ENCODE measurements around the gene STUM. TPM values are rescaled to one million over a fixed set of nuclear protein-coding genes. Genes with fewer than 3 reads are reported as not detected.
A peak's percentile ranks its signal among the peaks of the same experiment; 100 is the strongest.

STUM gene
- total RNA-seq, 8 experiments from 2014 or later = 0.09 to 4.2 (median 0.47) TPM

DNA sequence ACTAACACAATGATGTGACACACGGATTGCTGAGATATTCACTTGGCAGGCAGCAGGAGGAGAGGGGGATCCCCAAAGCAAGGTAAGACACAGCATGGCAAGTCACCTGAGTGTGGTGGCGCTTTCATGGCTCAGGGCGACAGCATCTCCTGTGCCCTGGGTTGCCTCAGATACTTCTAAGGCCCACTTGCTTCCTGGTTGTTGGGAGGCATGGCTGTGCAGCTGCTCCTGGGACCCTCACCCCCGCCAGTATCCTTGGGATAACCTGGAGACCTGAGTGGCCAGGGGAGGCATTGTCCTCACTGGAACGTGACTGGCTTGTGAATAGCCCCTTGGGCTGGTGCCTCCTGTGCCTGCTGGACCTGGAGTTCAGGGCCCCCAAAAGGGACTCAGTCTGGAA is 69.8 kb downstream of the STUM start:
- Histone ChIP-seq H3K4me1 (replicated peaks in 1 of 2) (no peaks in the 10 kb centered on the region), H3K27ac (no peak overlapping the region), H3K4me3 (no peak overlapping the region)
- no peak for ATAC-seq (replicated peaks in 6 of 8)
- WGBS, 10 experiments = 0 to 100% (median 76%) methylated on average over 1 to 5 of the region's 5 CpGs; no CpG with 5 or more reads in 3 of the 10 experiments
- in situ Hi-C loops (cut with MboI; ENCODE audit: low pct_unique_long_range_greater_than_20kb in 2 of 9, low sequenced_read_pairs in 9 of 9, unreplicated experiment in 9 of 9) = no loop called here

DNA sequence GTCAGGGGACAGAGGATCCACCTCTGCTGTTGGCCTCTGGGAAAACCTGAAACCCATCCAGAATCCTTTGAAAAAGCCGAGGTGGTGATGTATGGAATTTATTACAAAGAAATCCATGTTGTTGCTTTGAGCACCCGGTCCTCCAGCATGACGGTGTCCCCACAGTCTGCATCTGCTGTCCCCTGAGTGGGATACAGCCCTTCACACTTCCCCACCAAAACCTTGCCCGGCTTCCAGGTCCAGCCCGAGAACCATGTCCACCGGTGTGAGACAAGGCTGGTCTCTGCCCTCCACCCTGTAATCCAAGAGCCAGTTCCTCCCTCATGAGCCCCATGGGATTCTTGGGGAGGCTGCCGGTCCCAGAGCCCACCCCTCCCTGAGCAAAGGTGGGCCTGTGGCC is 70.5 kb downstream of the STUM start:
- H3K4me1 ChIP-seq (replicated peaks in 1 of 2) = no peaks in the 10 kb centered on the region

DNA sequence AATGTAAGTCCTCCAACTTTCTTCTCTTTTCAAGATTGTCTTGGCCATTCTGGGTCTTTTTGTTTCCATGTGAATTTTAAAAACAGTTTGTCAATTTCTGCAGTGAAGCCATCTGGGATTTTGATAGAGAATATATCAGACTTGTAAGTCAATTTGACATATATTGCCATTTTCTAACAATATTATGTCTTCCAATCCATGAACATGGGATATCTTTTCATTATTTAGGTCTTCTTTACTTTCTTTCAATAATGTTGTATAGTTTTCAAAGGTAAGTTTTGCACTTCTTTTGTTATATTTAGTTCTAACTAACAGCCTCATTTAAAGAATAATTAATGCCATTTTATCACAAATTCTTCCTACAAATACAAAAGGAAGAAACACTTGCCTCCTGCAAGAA is 73.4 kb downstream of the STUM start:
- ATAC-seq (replicated peaks in 6 of 8) = no peak
- in situ Hi-C loops (cut with MboI; ENCODE audit: low pct_unique_long_range_greater_than_20kb in 2 of 9, low sequenced_read_pairs in 9 of 9, unreplicated experiment in 9 of 9) = no loop called here
- no peaks in the 10 kb centered on the region for H3K4me1 ChIP-seq (replicated peaks in 1 of 2)

More for the DNA sequence above, 70.5 kb downstream of the STUM start:
- ATAC-seq (replicated peaks in 6 of 8) = no peak
- Histone ChIP-seq H3K4me3 (no peak overlapping the region), H3K27ac (no peak overlapping the region)
- in situ Hi-C loops (cut with MboI; ENCODE audit: low pct_unique_long_range_greater_than_20kb in 2 of 9, low sequenced_read_pairs in 9 of 9, unreplicated experiment in 9 of 9) = no loop called here
- WGBS, 10 experiments = 67 to 95% (median 85%) methylated on average over 1 to 6 of the region's 7 CpGs; no CpG with 5 or more reads in 4 of the 10 experiments

DNA sequence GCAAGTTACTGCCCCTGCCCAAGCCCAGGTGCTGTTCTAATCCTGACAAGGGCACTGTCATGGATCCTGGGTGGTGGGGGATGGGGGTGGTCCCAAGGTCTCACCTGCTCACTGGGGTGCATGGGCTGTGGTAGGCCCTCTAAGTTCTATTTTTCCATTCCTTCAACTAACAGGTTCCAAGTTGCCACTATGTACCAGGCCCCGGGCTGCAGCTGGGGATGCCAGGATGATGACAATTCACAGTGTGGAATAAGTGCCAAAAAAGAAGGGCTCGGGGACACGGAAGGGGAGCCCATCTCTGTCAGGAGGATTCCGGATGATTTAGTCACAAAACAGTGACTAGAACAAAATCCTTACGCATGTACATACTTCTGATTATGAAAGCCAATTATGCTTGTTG is 76.0 kb downstream of the STUM start:
- in situ Hi-C loops (cut with MboI; ENCODE audit: low pct_unique_long_range_greater_than_20kb in 2 of 9, low sequenced_read_pairs in 9 of 9, unreplicated experiment in 9 of 9) = no loop called here
- Histone ChIP-seq H3K27ac (no peak overlapping the region), H3K4me1 (replicated peaks in 1 of 2) (peaks cover 6% of the 10 kb centered on the region in 2 donors), H3K4me3 (no peak overlapping the region)
- WGBS, 10 experiments = 12 to 91% (median 56%) methylated on average over 2 to 5 of the region's 5 CpGs; no CpG with 5 or more reads in 4 of the 10 experiments
- ATAC-seq (replicated peaks in 6 of 8) = no peak

More for the DNA sequence above, 73.4 kb downstream of the STUM start:
- no peak overlapping the region for H3K4me3 ChIP-seq
- H3K27ac ChIP-seq = no peak overlapping the region

DNA sequence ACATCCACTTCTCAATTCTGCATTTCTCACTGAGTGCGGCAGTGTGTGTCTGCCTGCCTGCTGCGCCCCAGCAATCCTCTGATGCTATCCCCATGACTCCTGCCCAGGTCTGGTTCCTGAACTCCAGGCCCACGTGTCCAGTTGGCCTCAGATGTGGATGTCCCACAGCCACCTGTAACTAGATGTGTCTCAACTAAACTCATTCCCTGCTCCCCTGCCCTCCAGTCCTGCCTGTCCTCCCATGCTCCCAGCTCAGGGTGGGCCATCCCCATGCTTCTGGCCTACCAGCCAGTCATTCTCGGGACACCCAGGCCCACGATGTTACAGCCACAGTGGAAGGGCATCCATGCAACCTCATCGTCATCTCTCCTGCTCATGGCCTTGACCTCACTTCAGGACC is 76.8 kb downstream of the STUM start:
- H3K4me3 ChIP-seq = no peak overlapping the region
- peaks cover 6% of the 10 kb centered on the region in 2 donors for H3K4me1 ChIP-seq (replicated peaks in 1 of 2)
- 47 to 100% (median 86%) methylated on average over 1 to 4 of the region's 6 CpGs; no CpG with 5 or more reads in 2 of the 10 experiments for WGBS, 10 experiments
- no peak overlapping the region for H3K27ac ChIP-seq
- ATAC-seq (replicated peaks in 6 of 8) = no peak
- in situ Hi-C loops (cut with MboI; ENCODE audit: low pct_unique_long_range_greater_than_20kb in 2 of 9, low sequenced_read_pairs in 9 of 9, unreplicated experiment in 9 of 9) = loop anchor here in 6 of 9 experiments (25.0 kb wide), 3 partner anchors 212 to 812 kb away; partner anchors contain the start of gene COQ8A (in 1 of the 6)

DNA sequence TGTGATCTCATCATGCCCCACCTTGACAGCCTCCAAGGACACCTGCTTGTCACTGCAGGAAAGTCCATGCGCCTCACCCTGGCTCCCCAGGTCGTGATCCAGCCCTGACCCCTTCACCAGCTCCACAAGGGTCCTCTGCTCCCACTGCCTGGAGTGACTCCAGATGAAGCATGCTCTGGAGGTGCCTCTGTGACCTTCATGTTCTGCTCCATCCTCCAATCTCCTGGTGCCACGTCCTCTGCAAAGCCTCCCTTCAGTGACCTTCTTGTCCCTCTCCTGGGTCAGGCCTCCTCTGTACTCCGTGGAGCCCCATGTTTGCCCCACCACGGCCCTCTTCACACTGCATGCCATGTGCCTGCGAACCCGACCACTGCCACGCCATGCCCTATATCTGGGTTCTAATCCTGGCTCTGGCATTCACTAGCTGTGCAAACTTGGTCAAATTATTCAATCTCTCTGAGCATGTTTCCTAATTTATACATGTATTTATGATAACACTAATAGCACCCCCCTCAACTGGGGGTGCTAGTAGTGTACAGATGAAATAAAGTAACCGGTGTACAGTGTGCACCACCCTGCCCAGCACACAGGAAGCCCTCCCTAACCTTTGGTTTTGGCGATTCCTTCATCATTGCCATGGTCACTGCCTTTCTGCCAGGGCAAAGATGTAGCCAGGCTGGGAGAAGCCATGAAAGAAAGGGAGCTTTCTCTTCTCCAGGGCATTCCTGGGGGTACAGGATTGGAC is 77.4 kb downstream of the STUM start:
- peak in 4 of 8 experiments; percentile 8 to 61 (median 38) for ATAC-seq (replicated peaks in 6 of 8)
- H3K4me1 ChIP-seq (replicated peaks in 1 of 2) = peaks cover 6% of the 10 kb centered on the region in 2 donors
- in situ Hi-C loops (cut with MboI; ENCODE audit: low pct_unique_long_range_greater_than_20kb in 2 of 9, low sequenced_read_pairs in 9 of 9, unreplicated experiment in 9 of 9) = loop anchor here in 6 of 9 experiments (25.0 kb wide), 3 partner anchors 211 to 811 kb away; partner anchors contain the start of gene COQ8A (in 1 of the 6)
- H3K27ac ChIP-seq = no peak overlapping the region
- no peak overlapping the region for H3K4me3 ChIP-seq
- WGBS, 10 experiments = 0 to 88% (median 76%) methylated on average over 1 to 10 of the region's 10 CpGs; no CpG with 5 or more reads in 3 of the 10 experiments

DNA sequence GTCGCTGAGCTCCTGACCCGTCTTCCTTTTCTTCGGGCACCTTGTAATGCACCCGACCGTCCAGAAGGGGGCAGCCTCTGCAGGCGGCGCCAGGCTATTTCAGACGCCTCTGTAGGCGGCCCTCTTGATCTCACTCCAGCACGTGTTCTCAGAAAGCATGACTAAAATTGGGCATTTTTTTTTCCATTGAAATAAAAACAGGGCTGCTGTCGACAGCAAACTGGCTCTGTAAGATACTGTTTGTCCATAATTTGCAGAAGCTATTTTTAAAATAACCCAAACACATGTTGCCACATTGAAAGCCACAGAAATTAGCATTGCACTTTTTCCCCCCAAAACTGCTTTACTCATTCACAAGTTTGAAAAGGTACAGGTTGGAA is 78.0 kb downstream of the STUM start:
- peak; percentile 17 to 98 (median 44) for ATAC-seq (replicated peaks in 6 of 8)
- H3K27ac ChIP-seq = no peak overlapping the region
- H3K4me1 ChIP-seq (replicated peaks in 1 of 2) = peaks cover 6% of the 10 kb centered on the region in 2 donors
- no peak overlapping the region for H3K4me3 ChIP-seq
- in situ Hi-C loops (cut with MboI; ENCODE audit: low pct_unique_long_range_greater_than_20kb in 2 of 9, low sequenced_read_pairs in 9 of 9, unreplicated experiment in 9 of 9) = loop anchor here in 6 of 9 experiments (25.0 kb wide), 3 partner anchors 211 to 811 kb away; partner anchors contain the start of gene COQ8A (in 1 of the 6)
- 0 to 27% (median 16%) methylated on average over 1 to 11 of the region's 11 CpGs; no CpG with 5 or more reads in 2 of the 10 experiments for WGBS, 10 experiments

DNA sequence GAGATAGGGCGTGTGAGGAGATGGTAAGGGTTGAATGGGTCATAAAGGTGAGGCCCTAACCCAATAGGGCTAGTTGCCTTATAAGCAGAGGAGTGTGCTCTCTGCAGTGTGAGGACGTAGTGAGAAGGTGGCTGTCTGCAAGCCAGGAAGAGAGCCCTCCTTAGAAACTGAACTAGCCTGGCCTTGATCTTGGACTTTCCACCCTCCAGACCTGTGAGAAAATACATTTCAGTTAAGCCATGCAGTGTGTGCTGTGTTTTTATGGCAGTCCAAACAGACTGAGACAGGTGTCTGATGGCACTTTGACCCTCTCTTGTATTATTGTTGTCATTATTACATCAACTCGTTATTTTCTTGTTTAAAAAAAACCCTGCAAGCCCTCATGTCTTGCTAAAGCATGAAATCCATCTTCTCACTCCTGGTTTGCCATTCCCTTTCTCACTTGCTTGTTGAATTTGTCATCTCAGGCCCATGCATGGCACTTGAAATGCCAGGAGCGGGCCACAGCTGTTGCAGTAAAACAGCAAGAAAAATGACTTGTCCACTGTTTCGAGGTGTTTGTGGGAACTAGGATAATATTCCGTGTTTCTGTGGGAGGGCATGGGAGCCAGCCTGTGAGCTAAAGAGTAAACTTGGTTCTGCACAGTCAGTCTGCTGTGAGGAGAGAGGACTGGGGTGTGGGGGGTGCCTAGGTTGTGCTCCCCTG is 78.6 kb downstream of the STUM start:
- in situ Hi-C loops (cut with MboI; ENCODE audit: low pct_unique_long_range_greater_than_20kb in 2 of 9, low sequenced_read_pairs in 9 of 9, unreplicated experiment in 9 of 9) = loop anchor here in 6 of 9 experiments (25.0 kb wide), 3 partner anchors 210 to 810 kb away; partner anchors contain the start of gene COQ8A (in 1 of the 6)
- Histone ChIP-seq H3K4me1 (replicated peaks in 1 of 2) (peaks cover 6% of the 10 kb centered on the region in 2 donors), H3K4me3 (no peak overlapping the region), H3K27ac (no peak overlapping the region)
- no peak for ATAC-seq (replicated peaks in 6 of 8)
- 17 to 93% (median 79%) methylated on average over 1 to 6 of the region's 6 CpGs for WGBS, 10 experiments

DNA sequence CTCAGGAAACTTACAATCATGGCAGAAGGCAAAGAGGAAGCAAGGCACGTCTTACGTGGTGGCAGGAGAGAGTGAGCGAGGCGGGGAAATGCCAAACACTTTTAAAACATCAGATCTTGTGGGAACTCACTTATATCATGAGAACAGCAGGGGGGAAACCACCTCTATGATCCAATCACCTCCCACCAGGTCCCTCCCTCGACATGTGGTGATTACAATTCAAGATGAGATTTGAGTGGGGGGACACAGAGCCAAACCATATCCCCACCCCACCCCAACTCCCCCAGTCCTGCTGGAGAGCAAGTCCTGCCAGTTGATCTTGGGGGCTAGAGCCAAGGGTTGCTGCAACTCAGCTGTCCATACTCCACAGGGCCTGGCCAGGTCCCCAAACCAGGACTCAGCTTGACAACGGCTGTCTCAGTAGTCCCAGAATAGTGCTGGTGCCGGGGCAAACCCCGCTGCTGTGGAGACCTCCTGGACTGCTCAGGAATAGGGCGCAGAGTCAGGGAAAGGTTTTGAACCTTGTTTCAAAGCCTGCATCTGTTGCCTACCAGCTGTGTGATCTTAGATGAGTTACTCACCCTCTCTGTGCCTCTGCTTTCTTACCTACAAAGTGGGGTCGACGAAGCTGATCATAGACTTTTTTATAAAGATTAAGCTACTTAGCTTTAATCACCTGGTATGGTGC is 79.5 kb downstream of the STUM start:
- in situ Hi-C loops (cut with MboI; ENCODE audit: low pct_unique_long_range_greater_than_20kb in 2 of 9, low sequenced_read_pairs in 9 of 9, unreplicated experiment in 9 of 9) = loop anchor here in 6 of 9 experiments (25.0 kb wide), 3 partner anchors 209 to 809 kb away; partner anchors contain the start of gene COQ8A (in 1 of the 6)
- H3K27ac ChIP-seq = no peak overlapping the region
- ATAC-seq (replicated peaks in 6 of 8) = no peak

DNA sequence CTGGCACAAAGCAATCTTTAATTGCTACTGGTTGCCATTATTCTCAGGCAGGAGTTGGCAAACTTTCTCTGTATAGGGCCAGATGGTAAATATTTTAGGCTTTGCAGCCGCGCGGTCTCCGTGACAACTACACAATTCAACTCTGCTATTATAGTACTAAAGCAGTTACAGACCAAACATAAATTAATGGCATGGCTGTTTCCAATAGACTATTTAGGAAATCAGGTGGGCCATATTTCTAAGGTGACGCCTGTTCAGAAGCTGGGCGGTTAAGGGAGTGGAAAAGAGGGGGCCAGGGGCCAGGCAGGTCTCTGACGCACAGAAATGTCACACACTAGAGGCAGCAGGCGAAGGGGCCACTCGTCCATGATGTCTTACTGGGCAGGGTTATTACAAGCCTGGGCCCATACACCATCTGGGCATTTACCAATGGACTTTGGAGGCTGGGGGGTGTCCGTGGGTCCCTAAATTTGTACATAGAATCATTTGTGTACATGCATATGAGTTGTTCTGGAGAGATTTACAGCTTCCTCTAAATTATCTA is 80.1 kb downstream of the STUM start:
- WGBS, 10 experiments = 72 to 100% (median 84%) methylated on average over 1 to 9 of the region's 10 CpGs; no CpG with 5 or more reads in 2 of the 10 experiments
- no peak overlapping the region for H3K27ac ChIP-seq
- no peak overlapping the region for H3K4me3 ChIP-seq
- H3K4me1 ChIP-seq (replicated peaks in 1 of 2) = peaks cover 6% of the 10 kb centered on the region in 2 donors
- peak in 3 of 8 experiments; percentile 31 to 79 (median 41) for ATAC-seq (replicated peaks in 6 of 8)
- in situ Hi-C loops (cut with MboI; ENCODE audit: low pct_unique_long_range_greater_than_20kb in 2 of 9, low sequenced_read_pairs in 9 of 9, unreplicated experiment in 9 of 9) = loop anchor here in 6 of 9 experiments (25.0 kb wide), 3 partner anchors 209 to 809 kb away; partner anchors contain the start of gene COQ8A (in 1 of the 6)

More for the DNA sequence above, 79.5 kb downstream of the STUM start:
- H3K4me3 ChIP-seq = no peak overlapping the region
- WGBS, 10 experiments = 70 to 100% (median 88%) methylated on average over 1 to 7 of the region's 11 CpGs; no CpG with 5 or more reads in 1 of the 10 experiments
- H3K4me1 ChIP-seq (replicated peaks in 1 of 2) = peaks cover 6% of the 10 kb centered on the region in 2 donors

DNA sequence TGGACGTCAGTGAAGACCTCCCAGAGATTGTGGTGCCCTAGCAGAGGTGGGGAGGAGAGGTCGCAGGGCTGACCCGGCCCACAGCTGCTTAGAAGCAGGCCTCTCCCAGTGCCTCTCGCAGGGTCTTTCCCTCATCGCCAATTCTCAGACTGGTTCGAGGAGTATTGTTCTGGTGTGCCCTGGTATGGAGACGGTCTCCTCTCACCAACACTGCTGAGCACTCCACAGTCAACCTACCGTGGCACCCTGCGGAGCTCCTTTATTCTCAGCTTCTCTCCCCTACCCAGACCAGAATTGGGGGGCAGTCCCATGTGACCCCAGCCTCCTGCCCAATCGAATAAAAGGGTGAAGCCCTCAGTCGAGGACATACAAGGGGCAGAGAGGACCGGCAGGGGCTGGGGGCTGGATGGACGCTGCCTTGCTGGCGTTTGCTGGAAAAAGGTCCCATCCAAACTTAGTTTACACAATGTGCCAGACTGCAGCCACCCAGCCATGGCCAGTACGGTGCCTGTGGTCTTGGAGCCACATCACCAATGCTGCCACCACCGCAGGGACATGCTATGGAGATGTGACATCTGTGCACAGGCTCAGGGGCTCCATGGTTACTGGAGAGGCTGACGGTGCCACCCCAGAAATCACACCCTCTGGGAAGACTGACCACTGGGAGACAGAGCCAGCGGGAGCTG is 80.8 kb downstream of the STUM start:
- H3K27ac ChIP-seq = no peak overlapping the region
- WGBS, 10 experiments = 79 to 100% (median 87%) methylated on average over 1 to 9 of the region's 18 CpGs
- in situ Hi-C loops (cut with MboI; ENCODE audit: low pct_unique_long_range_greater_than_20kb in 2 of 9, low sequenced_read_pairs in 9 of 9, unreplicated experiment in 9 of 9) = loop anchor here in 6 of 9 experiments (25.0 kb wide), 3 partner anchors 208 to 808 kb away; partner anchors contain the start of gene COQ8A (in 1 of the 6)

More for the DNA sequence above, 80.8 kb downstream of the STUM start:
- no peak overlapping the region for H3K4me3 ChIP-seq
- peaks cover 6 to 9% of the 10 kb centered on the region in 2 donors for H3K4me1 ChIP-seq (replicated peaks in 1 of 2)
- ATAC-seq (replicated peaks in 6 of 8) = no peak

All from motor neuron (in vitro differentiated cells).